Measurements from ENCODE around the gene XRCC6.

- no peak for TF ChIP-seq CTCF (IDR thresholded peaks at IDR 0.05)
- TF ChIP-seq POLR2A (IDR thresholded peaks at IDR 0.05), result no peak
These were observed 22.0 kb upstream of the XRCC6 start for GRCh38 chr22:41598891-41599635.
